K562 (cell line): ENCODE data around the gene NRF1. TPM values are rescaled to one million over a fixed set of nuclear protein-coding genes. Genes with fewer than 3 reads are reported as not detected.

Source experiments
- ARID4B ChIP-seq: sonication (generic); formaldehyde crosslinking; IDR thresholded peaks from 2 replicates; pipeline ENCODE4 v1.8.0; 2022; ENCODE audit warnings: mild to moderate bottlenecking, missing genetic modification reagents
- CBX3 ChIP-seq, 2 experiments: IDR thresholded peaks; 1 replicate in 1 of 2; 2 replicates in 1 of 2; pipeline ENCODE4 v1.6.1; 2012; ENCODE audit warnings: inconsistent platforms in 2 of 2, low read length in 2 of 2, borderline replicate concordance in 1 of 2, control low read depth in 1 of 2
- CHD1 ChIP-seq: fragments of 200-600 bp; sonication (generic); IDR thresholded peaks from one replicate; pipeline ENCODE4 v1.6.1; 2012; ENCODE audit warnings: mild to moderate bottlenecking, moderate library complexity, low read length, inconsistent platforms
- DACH1 ChIP-seq: fragments of 450-650 bp; IDR thresholded peaks from 2 replicates; pipeline ENCODE4 v1.6.1; 2018; ENCODE audit not compliant: partially characterized antibody
- E2F6 ChIP-seq, 2 experiments: IDR thresholded peaks; 2 replicates each; pipeline ENCODE4 v1.6.1; 2011; ENCODE audit warnings: borderline replicate concordance in 1 of 2, control low read depth in 1 of 2, low read depth in 1 of 2, low read length in 1 of 2, mild to moderate bottlenecking in 1 of 2, mixed read lengths in 1 of 2, moderate library complexity in 1 of 2; ENCODE audit not compliant: insufficient read depth in 1 of 2, insufficient read length in 1 of 2, poor library complexity in 1 of 2, severe bottlenecking in 1 of 2; ENCODE audit errors: extremely low read depth in 1 of 2
- EWSR1 ChIP-seq: fragments of 450-650 bp; IDR thresholded peaks from 2 replicates; pipeline ENCODE4 v1.6.1; 2018; ENCODE audit warnings: borderline replicate concordance, mild to moderate bottlenecking, low read depth, moderate library complexity; ENCODE audit not compliant: partially characterized antibody
- GTF2A2 ChIP-seq: IDR thresholded peaks from 2 replicates; pipeline ENCODE4 v1.6.1; 2016; ENCODE audit warnings: mild to moderate bottlenecking, missing genetic modification characterization, missing compliant biosample characterization
- GTF2F1 ChIP-seq: IDR thresholded peaks from 2 replicates; pipeline ENCODE4 v1.6.1; 2011; ENCODE audit warnings: low read depth, low read length, improper control_type of control experiment
- HDAC1 ChIP-seq, 2 experiments: fragments of 450-650 bp; IDR thresholded peaks; 2 replicates each; pipeline ENCODE4 v1.6.1; 2016 to 2017; ENCODE audit warnings: inconsistent platforms in 1 of 2, mild to moderate bottlenecking in 1 of 2, moderate library complexity in 1 of 2
- OTX1 ChIP-seq: fragments of 450-650 bp; formaldehyde crosslinking; IDR thresholded peaks from 2 replicates; pipeline ENCODE4 v1.4.0; 2022; ENCODE audit warnings: mild to moderate bottlenecking
- STAG1 ChIP-seq: sonication (generic); formaldehyde crosslinking; IDR thresholded peaks from 2 replicates; pipeline ENCODE4 v1.5.0; 2020; ENCODE audit warnings: missing genetic modification reagents, borderline replicate concordance
- YY1 ChIP-seq, 3 experiments: IDR thresholded peaks; 2 replicates each; pipeline ENCODE4 v1.6.1; 2011; ENCODE audit warnings: low read length in 2 of 3, mild to moderate bottlenecking in 2 of 3, moderate library complexity in 2 of 3, borderline replicate concordance in 1 of 3, control low read depth in 1 of 3, low read depth in 1 of 3; ENCODE audit not compliant: insufficient read depth in 3 of 3, insufficient replicate concordance in 2 of 3, control insufficient read depth in 1 of 3, insufficient read length in 1 of 3; ENCODE audit errors: extremely low read depth in 1 of 3
- ZNF316 ChIP-seq: fragments of 450-650 bp; IDR thresholded peaks from 2 replicates; pipeline ENCODE4 v1.6.1; 2016
- ZNF518B ChIP-seq: fragments of 250-450 bp; sonication (Bioruptor Pico); IDR thresholded peaks from 2 replicates; pipeline ENCODE4 v1.5.0; 2021; ENCODE audit warnings: mild to moderate bottlenecking, moderate library complexity
- polyA plus RNA-seq, 8 experiments: library from polyadenylated mRNA; depleted of rRNA in 4 of 8; stranded (reverse) in 5 of 8; unstranded in 3 of 8; fragments of >200 nt; fragmentation: Nextera tagmentation in 2 of 8; fragmentation: Illumina TruSeq in 1 of 8; extraction: Ambion mirVana in 2 of 8; extraction: Trizol in 1 of 8; gene quantifications; 2 replicates each; pipeline versions ENCODE4 v1.2.1 to v1.2.3, GENCODE V29; 2011 to 2014; ENCODE audit warnings: inconsistent platforms in 1 of 8, missing spikeins in 1 of 8
- total RNA-seq, 7 experiments: library from RNA; depleted of rRNA in 6 of 7; stranded (reverse); fragments of >200 nt in 6 of 7; fragmentation: Illumina TruSeq in 2 of 7; extraction: Trizol in 2 of 7; gene quantifications; 2 replicates each; pipeline versions ENCODE4 v1.2.1 to v1.2.3, GENCODE V29; 2011 to 2021; ENCODE audit warnings: low replicate concordance in 1 of 7

Gene NRF1
- total and polyA plus RNA-seq, 9 of the 15 experiments (the other 6 are each of a cell fraction or from before 2014, with no cell fraction given) = 8.6 to 28.8 (median 20.3) TPM

GRCh38 chr7:129611246-129612111, at the start of gene NRF1 (continued):
- peak; percentile 98 for TF ChIP-seq ARID4B (CRISPR knock-in tag)
- no peak for TF ChIP-seq ZNF518B (CRISPR knock-in tag)
- TF ChIP-seq GTF2A2 (tag) = peak; percentile 56; the same call in 1 of the 2 replicates
- no peak for TF ChIP-seq CBX3 (IDR thresholded peaks at IDR 0.05; ENCODE audit: borderline replicate concordance in 1 of 2, low read length in 2 of 2)
- TF ChIP-seq STAG1 (CRISPR knock-in tag) = peak; percentile 48; the same call in 1 of the 2 replicates
- no peak for TF ChIP-seq OTX1
- TF ChIP-seq DACH1 = no peak
- no peak for TF ChIP-seq ZNF316
- TF ChIP-seq CHD1 = no peak
- TF ChIP-seq EWSR1 = no peak
- TF ChIP-seq E2F6 (IDR thresholded peaks at IDR 0.05; ENCODE audit: borderline replicate concordance in 1 of 2, extremely low read depth in 1 of 2, insufficient read depth in 1 of 2, insufficient read length in 1 of 2, low read depth in 1 of 2, low read length in 1 of 2, poor library complexity in 1 of 2, severe bottlenecking in 1 of 2) = peak; percentile 77 to 89
- TF ChIP-seq YY1 (IDR thresholded peaks at IDR 0.05; ENCODE audit: borderline replicate concordance in 1 of 3, control insufficient read depth in 1 of 3, extremely low read depth in 1 of 3, insufficient read depth in 3 of 3, insufficient read length in 1 of 3, insufficient replicate concordance in 2 of 3, low read depth in 1 of 3, low read length in 2 of 3) = peak; percentile 95 to 99 (median 99)
- TF ChIP-seq GTF2F1 = peak; percentile 76; the same call in 1 of the 2 replicates
- TF ChIP-seq HDAC1 (IDR thresholded peaks at IDR 0.05) = peak in 1 of 2 experiments; percentile 46; a peak in 2 of 4 replicates
